Hepatocyte (in vitro differentiated cells): ENCODE data around the gene TM4SF4. TPM values are rescaled to one million over a fixed set of nuclear protein-coding genes. Genes with fewer than 3 reads are reported as not detected.
A peak's percentile ranks its signal among the peaks of the same experiment; 100 is the strongest.

Source experiments
- DNase-seq: peaks from one replicate; pipeline ENCODE4 v3.0.0-alpha.2; 2016; ENCODE audit warnings: low spot score
- H2AFZ ChIP-seq: fragments of 200-600 bp; sonication (generic); 2 replicates; pipeline ENCODE4 v1.6.0; 2016; ENCODE audit warnings: antibody characterized with exemption, mild to moderate bottlenecking
- H3K27ac ChIP-seq: fragments of 200-600 bp; sonication (generic); 2 replicates; pipeline ENCODE4 v1.5.1; 2016; ENCODE audit warnings: mild to moderate bottlenecking
- H3K27me3 ChIP-seq: fragments of 200-600 bp; sonication (generic); 2 replicates; pipeline ENCODE4 v1.6.1; 2016
- H3K36me3 ChIP-seq: fragments of 200-600 bp; sonication (generic); replicated peaks from 2 replicates; pipeline ENCODE4 v1.5.1; 2016; ENCODE audit warnings: low read depth; ENCODE audit not compliant: insufficient read depth
- H3K4me1 ChIP-seq: fragments of 200-600 bp; sonication (generic); 2 replicates; pipeline ENCODE4 v1.5.1; 2016; ENCODE audit warnings: mild to moderate bottlenecking, moderate library complexity; ENCODE audit not compliant: insufficient read depth
- H3K4me2 ChIP-seq: fragments of 200-600 bp; sonication (generic); 2 replicates; pipeline ENCODE4 v1.6.0; 2016
- H3K4me3 ChIP-seq: fragments of 200-600 bp; sonication (generic); 2 replicates; pipeline ENCODE4 v1.5.1; 2016; ENCODE audit warnings: mild to moderate bottlenecking
- H3K79me2 ChIP-seq: fragments of 200-600 bp; sonication (generic); 2 replicates; pipeline ENCODE4 v1.6.0; 2017; ENCODE audit warnings: mild to moderate bottlenecking
- H3K9me2 ChIP-seq: fragments of 200-600 bp; sonication (generic); replicated peaks from 2 replicates; pipeline ENCODE4 v1.6.0; 2017; ENCODE audit warnings: mild to moderate bottlenecking; ENCODE audit not compliant: insufficient read depth
- H3K9me3 ChIP-seq: fragments of 200-600 bp; sonication (generic); 2 replicates; pipeline ENCODE4 v1.5.1; 2016; ENCODE audit warnings: low read depth, mild to moderate bottlenecking
- H4K20me1 ChIP-seq: fragments of 200-600 bp; sonication (generic); 2 replicates; pipeline ENCODE4 v1.6.0; 2016; ENCODE audit warnings: mild to moderate bottlenecking; ENCODE audit not compliant: insufficient read depth, poor library complexity, severe bottlenecking
- EZH2 ChIP-seq: fragments of 200-600 bp; sonication (generic); IDR thresholded peaks from 2 replicates; pipeline ENCODE4 v1.6.1; 2016; ENCODE audit warnings: antibody characterized with exemption, mild to moderate bottlenecking, borderline replicate concordance
- EZH2phosphoT487 ChIP-seq: fragments of 200-600 bp; sonication (generic); IDR thresholded peaks from one replicate; pipeline ENCODE4 v1.6.1; 2018; ENCODE audit warnings: antibody characterized with exemption, mild to moderate bottlenecking, low read depth, moderate library complexity; ENCODE audit not compliant: unreplicated experiment, severe bottlenecking
- WGBS: methylation state at CpG from one replicate; pipeline ENCODE4 v1.1.6; 2016; ENCODE audit warnings: low lambda C conversion rate; ENCODE audit errors: missing lambda C conversion rate; 5-methylcytosine and 5-hydroxymethylcytosine counted together
- polyA plus RNA-seq: library from polyadenylated mRNA; unstranded; fragments of >200 nt; fragmentation: Nextera tagmentation; extraction: Ambion mirVana; gene quantifications from 2 replicates; pipeline ENCODE4 v1.2.1, GENCODE V29; 2016
- total RNA-seq: library from RNA; depleted of rRNA; stranded (reverse); fragments of >200 nt; gene quantifications from 2 replicates; pipeline ENCODE4 v1.2.3, GENCODE V29; 2014
- TF ChIP-seq, protein P1 (sequence below): fragments of 200-600 bp; sonication (generic); IDR thresholded peaks from 2 replicates; pipeline ENCODE4 v1.5.1; 2016; ENCODE audit warnings: antibody characterized with exemption, mild to moderate bottlenecking; ENCODE audit not compliant: poor library complexity

Gene TM4SF4
- total and polyA plus RNA-seq, 2 experiments from 2014 or later, result 434 to 763 TPM

DNA sequence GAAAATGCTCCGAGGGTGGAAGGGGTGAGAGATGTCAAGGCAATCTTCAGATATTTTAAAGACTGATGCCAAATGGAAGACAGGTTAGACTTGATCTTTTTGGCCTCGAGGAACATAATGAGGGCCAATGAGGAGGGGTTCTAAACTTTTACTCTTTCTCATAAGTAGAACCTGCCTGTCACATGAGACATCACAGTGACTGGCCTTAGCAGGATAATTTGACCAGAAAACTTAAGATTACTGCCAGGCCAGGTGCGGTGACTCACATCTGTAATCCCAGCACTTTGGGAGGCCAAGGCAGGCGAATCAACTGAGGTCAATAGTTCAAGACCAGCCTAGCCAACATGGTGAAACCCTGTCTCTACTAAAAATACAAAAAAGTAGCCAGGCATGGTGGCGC is 12.2 kb downstream of the TM4SF4 start:
- no peak overlapping the region for H2AFZ ChIP-seq
- no peaks in the 10 kb centered on the region for H3K9me3 ChIP-seq
- no peak for DNase-seq
- no peak overlapping the region for H3K27ac ChIP-seq
- H3K36me3 ChIP-seq, result no peaks in the 10 kb centered on the region
- H3K4me3 ChIP-seq, result no peak overlapping the region
- H3K4me2 ChIP-seq, result no peak overlapping the region
- no peak for TF ChIP-seq EZH2
- H3K27me3 ChIP-seq, result no peaks in the 10 kb centered on the region
- no peaks in the 10 kb centered on the region for H3K79me2 ChIP-seq
- H4K20me1 ChIP-seq, result no peaks in the 10 kb centered on the region
- 76% methylated on average over 5 of the region's 5 CpGs for WGBS
- no peaks in the 10 kb centered on the region for H3K9me2 ChIP-seq
- no peaks in the 10 kb centered on the region for H3K4me1 ChIP-seq

DNA sequence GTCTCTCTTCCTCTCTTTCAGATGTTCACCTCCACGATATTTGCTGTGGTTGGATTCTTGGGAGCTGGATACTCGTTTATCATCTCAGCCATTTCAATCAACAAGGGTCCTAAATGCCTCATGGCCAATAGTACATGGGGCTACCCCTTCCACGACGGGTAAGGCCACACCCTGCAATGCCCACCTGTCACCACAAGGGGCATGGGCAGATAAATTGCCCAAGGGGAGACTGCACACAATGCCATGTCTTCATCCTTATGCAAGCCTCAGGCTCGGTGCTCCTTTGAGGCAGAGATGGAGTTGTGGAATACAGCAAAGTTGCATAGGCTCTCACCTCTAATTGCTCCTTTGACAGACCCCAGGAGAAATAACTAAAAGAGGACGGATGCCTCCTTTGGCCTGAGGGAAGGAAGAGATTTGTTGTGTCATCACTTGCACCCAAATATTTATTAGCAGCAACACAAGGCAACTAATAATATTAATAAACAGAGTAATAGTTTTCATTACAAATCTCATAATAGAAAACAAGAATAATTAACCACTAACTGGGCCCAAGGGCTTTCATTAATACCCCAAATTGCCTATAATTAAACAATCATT is 13.2 kb downstream of the TM4SF4 start:
- Histone ChIP-seq H4K20me1 (no peaks in the 10 kb centered on the region), H3K4me3 (no peak overlapping the region), H3K27ac (no peak overlapping the region), H2AFZ (no peak overlapping the region), H3K4me2 (no peak overlapping the region), H3K9me2 (no peaks in the 10 kb centered on the region), H3K4me1 (no peaks in the 10 kb centered on the region), H3K27me3 (no peaks in the 10 kb centered on the region), H3K79me2 (no peaks in the 10 kb centered on the region), H3K36me3 (no peaks in the 10 kb centered on the region), H3K9me3 (no peaks in the 10 kb centered on the region)
- DNase-seq, result no peak
- 71% methylated on average over 6 of the region's 6 CpGs for WGBS
- TF ChIP-seq, protein P1, sequence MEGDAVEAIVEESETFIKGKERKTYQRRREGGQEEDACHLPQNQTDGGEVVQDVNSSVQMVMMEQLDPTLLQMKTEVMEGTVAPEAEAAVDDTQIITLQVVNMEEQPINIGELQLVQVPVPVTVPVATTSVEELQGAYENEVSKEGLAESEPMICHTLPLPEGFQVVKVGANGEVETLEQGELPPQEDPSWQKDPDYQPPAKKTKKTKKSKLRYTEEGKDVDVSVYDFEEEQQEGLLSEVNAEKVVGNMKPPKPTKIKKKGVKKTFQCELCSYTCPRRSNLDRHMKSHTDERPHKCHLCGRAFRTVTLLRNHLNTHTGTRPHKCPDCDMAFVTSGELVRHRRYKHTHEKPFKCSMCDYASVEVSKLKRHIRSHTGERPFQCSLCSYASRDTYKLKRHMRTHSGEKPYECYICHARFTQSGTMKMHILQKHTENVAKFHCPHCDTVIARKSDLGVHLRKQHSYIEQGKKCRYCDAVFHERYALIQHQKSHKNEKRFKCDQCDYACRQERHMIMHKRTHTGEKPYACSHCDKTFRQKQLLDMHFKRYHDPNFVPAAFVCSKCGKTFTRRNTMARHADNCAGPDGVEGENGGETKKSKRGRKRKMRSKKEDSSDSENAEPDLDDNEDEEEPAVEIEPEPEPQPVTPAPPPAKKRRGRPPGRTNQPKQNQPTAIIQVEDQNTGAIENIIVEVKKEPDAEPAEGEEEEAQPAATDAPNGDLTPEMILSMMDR, result peak; percentile 16
- TF ChIP-seq EZH2 (no peak), EZH2phosphoT487 (no peak)

DNA sequence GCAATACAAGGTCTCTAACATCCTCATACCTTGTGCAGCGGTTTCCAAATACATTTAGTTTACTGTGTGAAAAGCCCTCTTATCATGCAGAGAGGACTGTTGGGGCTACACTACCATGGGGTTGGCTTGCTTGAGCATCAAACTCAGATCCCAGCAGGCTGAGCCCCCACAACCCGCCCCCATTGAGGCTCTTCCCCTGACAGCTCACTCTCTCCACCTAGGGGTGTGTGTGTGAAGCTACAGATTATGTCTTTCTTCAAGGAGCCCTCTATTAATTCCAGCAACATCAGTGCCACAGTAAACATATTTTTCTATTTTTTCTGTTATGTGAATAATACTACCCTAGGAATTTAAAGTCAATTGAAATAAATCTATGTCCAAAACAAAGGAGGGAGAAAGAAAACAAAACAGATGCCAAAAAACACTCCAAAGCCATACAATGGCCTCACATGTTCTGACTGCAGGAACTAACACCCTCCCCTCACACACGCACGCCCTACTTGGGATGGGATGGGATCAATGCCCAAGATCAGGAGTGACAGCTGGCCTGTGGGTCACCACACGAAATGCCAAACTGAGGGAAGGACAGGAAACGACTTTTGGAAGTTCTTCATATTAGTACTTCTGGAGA is 14.7 kb downstream of the TM4SF4 start:
- DNase-seq, result no peak
- Histone ChIP-seq H3K4me1 (no peaks in the 10 kb centered on the region), H3K4me2 (no peak overlapping the region), H3K9me2 (no peaks in the 10 kb centered on the region), H3K4me3 (no peak overlapping the region), H2AFZ (no peak overlapping the region), H3K79me2 (no peaks in the 10 kb centered on the region), H4K20me1 (no peaks in the 10 kb centered on the region), H3K9me3 (no peaks in the 10 kb centered on the region), H3K27ac (no peak overlapping the region), H3K36me3 (no peaks in the 10 kb centered on the region), H3K27me3 (no peaks in the 10 kb centered on the region)
- TF ChIP-seq, protein P1, result peak; percentile 48
- no peak for TF ChIP-seq EZH2phosphoT487
- whole genome bisulfite sequencing, result 76% methylated on average over 6 of the region's 6 CpGs

DNA sequence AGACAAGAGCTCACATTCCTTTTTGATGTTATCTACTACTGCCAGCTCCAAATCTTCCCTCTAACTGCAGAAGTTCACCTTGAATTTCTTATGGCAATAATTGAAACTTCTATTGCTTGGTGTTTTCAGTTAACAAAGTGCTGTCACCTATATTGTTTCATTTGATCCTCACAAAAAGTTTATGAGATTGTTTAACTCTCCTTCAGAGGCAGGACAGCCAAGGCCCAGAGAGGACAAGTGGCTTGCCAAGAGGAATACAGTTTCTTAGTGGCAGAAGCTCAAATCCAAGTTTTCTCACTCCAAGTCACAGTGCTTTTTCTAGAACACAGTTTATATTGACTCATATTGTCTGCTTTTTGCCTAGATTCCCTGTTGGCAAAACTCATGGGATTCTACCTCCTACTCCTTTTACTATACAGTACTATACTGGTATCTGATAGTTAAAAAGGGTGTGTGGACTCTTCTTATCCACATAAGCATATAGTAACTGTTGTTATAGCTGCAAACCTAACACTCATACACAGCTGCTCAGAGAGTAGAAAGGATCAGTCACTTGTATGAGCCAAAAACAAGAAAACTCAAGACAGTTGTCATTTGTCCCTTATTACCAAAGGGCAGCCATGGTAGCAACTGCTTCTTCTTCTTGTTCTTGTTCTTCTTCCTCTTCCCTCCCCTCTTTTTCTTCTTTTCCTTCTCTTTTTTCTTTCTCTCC is 15.9 kb downstream of the TM4SF4 start:
- no peak overlapping the region for H3K4me2 ChIP-seq
- no peaks in the 10 kb centered on the region for H3K79me2 ChIP-seq
- no peak for DNase-seq
- peak overlapping the region; percentile 4 for H3K27ac ChIP-seq
- no peaks in the 10 kb centered on the region for H3K36me3 ChIP-seq
- H2AFZ ChIP-seq, result no peak overlapping the region
- no peaks in the 10 kb centered on the region for H3K4me1 ChIP-seq
- H4K20me1 ChIP-seq, result no peaks in the 10 kb centered on the region
- no peak overlapping the region for H3K4me3 ChIP-seq
- no peak for TF ChIP-seq EZH2
- TF ChIP-seq, protein P1, result no peak
- no peak for TF ChIP-seq EZH2phosphoT487
- no peaks in the 10 kb centered on the region for H3K9me2 ChIP-seq
- H3K27me3 ChIP-seq, result no peaks in the 10 kb centered on the region
- H3K9me3 ChIP-seq, result no peaks in the 10 kb centered on the region
